ENCODE data around the gene ADAMTSL1. TPM values are rescaled to one million over a fixed set of nuclear protein-coding genes. Genes with fewer than 3 reads are reported as not detected.

ADAMTSL1 gene
- total RNA-seq, 3 donors from 2014 or later: 3.6 to 7.5 (median 4.2) TPM

DNA sequence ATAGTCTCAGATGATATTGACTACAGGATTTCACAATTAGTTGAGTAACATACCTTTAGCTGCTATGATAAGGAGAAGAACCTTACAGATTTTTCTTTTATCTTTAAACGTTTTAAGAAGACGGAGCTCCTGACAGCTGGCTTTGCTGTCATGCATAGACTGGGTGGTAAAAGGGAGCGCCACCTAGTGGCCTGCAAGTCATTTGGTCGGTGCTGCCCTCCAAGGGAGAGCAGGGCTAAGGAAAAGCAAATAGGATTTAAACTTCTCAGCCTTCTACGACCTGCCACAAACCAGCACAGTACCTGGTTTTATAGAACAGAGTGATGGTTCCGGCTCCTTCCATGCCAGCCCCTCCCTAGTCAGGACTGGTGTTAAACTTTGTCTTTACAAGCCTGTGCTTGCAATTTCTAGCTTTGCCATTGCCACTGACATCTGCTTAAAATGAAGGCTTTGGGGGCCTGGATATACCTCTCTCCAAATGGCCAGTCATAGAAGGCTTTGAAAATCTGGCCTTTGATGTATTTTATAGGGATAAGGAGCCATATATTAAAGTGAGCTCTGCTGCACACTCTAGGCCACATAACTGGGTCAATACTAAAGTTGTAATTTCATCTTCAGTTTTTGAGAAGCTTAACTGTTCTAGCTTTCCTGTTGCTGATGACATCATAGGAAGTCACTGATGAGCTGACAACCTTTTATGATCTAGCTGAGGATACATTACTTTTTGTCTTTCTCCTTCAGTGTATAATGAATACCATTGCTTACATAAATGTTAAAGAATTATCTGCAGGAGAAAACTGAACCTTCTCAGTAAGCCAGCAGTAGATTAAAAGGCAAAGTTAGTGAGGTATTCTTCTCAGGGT, 31.1 kb upstream of the ADAMTSL1 start:
- intact Hi-C loops (cut with DNase I; ENCODE audit: low total_unique reads): loop anchor here (5.0 kb wide), 1 partner anchor 661 kb away; no protein-coding TSS in a partner anchor

DNA sequence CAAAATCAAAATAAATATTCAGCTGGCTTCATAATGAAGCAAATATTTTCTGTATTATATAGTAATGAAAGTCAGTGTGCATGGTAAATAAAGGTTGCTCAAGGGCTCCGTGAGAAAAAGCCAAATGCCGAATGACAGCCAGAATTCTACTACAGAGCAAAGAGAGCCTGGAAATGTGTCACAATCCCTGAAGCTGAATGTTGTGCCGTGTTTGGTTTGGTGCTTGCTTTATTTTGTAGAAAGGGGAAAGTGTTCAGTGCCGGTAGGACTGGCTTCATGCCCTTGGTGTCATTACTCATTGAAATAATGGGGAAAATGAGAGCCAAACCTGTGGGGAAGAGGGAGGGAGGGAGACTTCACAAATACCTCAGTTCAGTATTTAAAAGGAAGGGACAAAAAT, 26.8 kb upstream of the ADAMTSL1 start:
- TF ChIP-seq, protein P1, sequence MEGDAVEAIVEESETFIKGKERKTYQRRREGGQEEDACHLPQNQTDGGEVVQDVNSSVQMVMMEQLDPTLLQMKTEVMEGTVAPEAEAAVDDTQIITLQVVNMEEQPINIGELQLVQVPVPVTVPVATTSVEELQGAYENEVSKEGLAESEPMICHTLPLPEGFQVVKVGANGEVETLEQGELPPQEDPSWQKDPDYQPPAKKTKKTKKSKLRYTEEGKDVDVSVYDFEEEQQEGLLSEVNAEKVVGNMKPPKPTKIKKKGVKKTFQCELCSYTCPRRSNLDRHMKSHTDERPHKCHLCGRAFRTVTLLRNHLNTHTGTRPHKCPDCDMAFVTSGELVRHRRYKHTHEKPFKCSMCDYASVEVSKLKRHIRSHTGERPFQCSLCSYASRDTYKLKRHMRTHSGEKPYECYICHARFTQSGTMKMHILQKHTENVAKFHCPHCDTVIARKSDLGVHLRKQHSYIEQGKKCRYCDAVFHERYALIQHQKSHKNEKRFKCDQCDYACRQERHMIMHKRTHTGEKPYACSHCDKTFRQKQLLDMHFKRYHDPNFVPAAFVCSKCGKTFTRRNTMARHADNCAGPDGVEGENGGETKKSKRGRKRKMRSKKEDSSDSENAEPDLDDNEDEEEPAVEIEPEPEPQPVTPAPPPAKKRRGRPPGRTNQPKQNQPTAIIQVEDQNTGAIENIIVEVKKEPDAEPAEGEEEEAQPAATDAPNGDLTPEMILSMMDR (IDR thresholded peaks at IDR 0.05): no peak
- TF ChIP-seq POLR2A (IDR thresholded peaks at IDR 0.05) (no peak), POLR2AphosphoS5 (IDR thresholded peaks at IDR 0.05) (no peak)
- peak overlapping the region in 2 of 3 donors; percentile 7 to 12 for H3K4me3 ChIP-seq
- DNase-seq (ENCODE audit: low spot score in 2 of 2): peak in 1 of 2 donors; percentile 43
- peaks cover 0 to 8% of the 10 kb centered on the region in 2 donors for H3K4me1 ChIP-seq
- H3K36me3 ChIP-seq: no peaks in the 10 kb centered on the region
- H3K9me3 ChIP-seq: no peaks in the 10 kb centered on the region
- peak overlapping the region; percentile 70 to 71 for H3K27ac ChIP-seq
- intact Hi-C loops (cut with DNase I; ENCODE audit: low total_unique reads): no loop called here
- H3K27me3 ChIP-seq: no peaks in the 10 kb centered on the region

More for the DNA sequence above, 31.1 kb upstream of the ADAMTSL1 start:
- Histone ChIP-seq H3K4me3 (no peak overlapping the region), H3K27me3 (no peaks in the 10 kb centered on the region), H3K36me3 (no peaks in the 10 kb centered on the region), H3K27ac (peak overlapping the region in 1 of 2 donors; percentile 30), H3K9me3 (no peaks in the 10 kb centered on the region), H3K4me1 (peaks cover 0 to 7% of the 10 kb centered on the region in 2 donors)
- DNase-seq (ENCODE audit: low spot score in 2 of 2): peak; percentile 56 to 67
- TF ChIP-seq, protein P1 (IDR thresholded peaks at IDR 0.05): peak; percentile 57 to 74 (median 72)
- no peak for TF ChIP-seq POLR2AphosphoS5 (IDR thresholded peaks at IDR 0.05)

DNA sequence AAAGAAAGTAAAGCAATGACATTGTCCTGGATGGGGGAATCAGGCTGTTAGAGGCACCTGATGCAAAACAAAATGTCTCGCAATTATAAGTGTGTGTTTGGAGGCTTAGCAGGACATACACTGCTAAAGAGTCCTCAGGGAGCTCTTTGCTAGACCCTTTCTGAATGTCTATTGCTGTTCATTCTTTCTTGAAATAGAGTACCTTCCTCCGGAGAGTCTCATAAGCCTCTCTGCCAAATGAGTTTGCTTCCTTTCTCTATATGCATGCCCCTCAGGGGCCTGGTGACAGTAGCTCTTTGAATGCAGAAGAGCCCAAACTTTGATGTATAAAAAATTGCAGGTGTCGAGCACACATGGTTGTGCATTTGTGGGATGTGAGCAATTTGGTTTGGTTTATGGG, 26.4 kb upstream of the ADAMTSL1 start:
- Histone ChIP-seq H3K4me1 (peaks cover 0 to 8% of the 10 kb centered on the region in 2 donors), H3K9me3 (no peaks in the 10 kb centered on the region), H3K36me3 (no peaks in the 10 kb centered on the region), H3K27ac (peak overlapping the region; percentile 70 to 71), H3K4me3 (peak overlapping the region in 2 of 3 donors; percentile 7 to 12), H3K27me3 (no peaks in the 10 kb centered on the region)
- DNase-seq (ENCODE audit: low spot score in 2 of 2): no peak
- TF ChIP-seq POLR2AphosphoS5 (IDR thresholded peaks at IDR 0.05) (no peak), POLR2A (IDR thresholded peaks at IDR 0.05) (no peak)
- TF ChIP-seq, protein P1 (IDR thresholded peaks at IDR 0.05): no peak
- intact Hi-C loops (cut with DNase I; ENCODE audit: low total_unique reads): no loop called here

DNA sequence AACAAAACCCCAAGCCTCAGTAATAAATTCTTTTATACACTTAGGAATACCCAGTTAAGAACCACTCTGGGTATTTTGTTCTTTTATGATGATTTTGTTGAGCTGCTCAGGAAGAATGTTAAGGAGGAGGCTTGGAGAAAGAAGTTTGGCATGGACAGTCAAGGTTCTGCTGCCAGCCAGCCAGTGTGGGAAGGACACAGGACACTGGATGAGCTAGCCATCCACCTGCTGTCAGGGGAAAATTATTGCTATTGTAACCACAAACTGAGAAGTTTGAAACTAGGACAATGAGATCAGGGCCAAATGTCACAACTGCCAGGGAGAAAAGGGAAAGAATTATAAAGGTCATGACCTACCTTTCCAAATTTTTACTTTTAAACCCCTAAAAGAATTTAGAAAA, 25.9 kb upstream of the ADAMTSL1 start:
- Histone ChIP-seq H3K4me1 (peaks cover 0 to 8% of the 10 kb centered on the region in 2 donors), H3K36me3 (no peaks in the 10 kb centered on the region), H3K27me3 (no peaks in the 10 kb centered on the region), H3K9me3 (no peaks in the 10 kb centered on the region), H3K4me3 (no peak overlapping the region), H3K27ac (no peak overlapping the region)
- DNase-seq (ENCODE audit: low spot score in 2 of 2): no peak
- intact Hi-C loops (cut with DNase I; ENCODE audit: low total_unique reads): no loop called here
- TF ChIP-seq, protein P1 (IDR thresholded peaks at IDR 0.05): no peak
- no peak for TF ChIP-seq POLR2A (IDR thresholded peaks at IDR 0.05)
- no peak for TF ChIP-seq POLR2AphosphoS5 (IDR thresholded peaks at IDR 0.05)

DNA sequence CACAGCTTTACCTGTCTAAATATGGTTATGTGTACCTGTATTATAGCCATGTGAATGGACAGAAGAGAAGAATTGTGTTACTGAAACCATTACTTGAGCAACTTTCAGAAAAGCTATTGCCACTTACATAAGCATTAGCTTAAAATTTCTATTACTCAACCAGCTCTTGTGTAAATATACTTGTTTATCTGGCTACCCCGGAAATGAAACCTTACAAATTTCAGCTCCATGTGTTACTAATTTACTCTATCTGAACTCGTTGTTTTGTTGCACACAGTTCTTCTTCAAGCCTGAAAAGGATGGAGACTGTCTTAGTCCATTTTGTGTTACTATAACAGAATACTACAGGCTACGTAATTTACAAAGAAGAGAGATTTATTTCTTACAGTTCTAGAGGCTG, 22.5 kb upstream of the ADAMTSL1 start:
- no peak for DNase-seq (ENCODE audit: low spot score in 2 of 2)
- Histone ChIP-seq H3K4me1 (peaks cover 0 to 8% of the 10 kb centered on the region in 2 donors), H3K27me3 (no peaks in the 10 kb centered on the region), H3K36me3 (no peaks in the 10 kb centered on the region), H3K9me3 (no peaks in the 10 kb centered on the region), H3K27ac (no peak overlapping the region), H3K4me3 (no peak overlapping the region)
- TF ChIP-seq POLR2A (IDR thresholded peaks at IDR 0.05) (no peak), POLR2AphosphoS5 (IDR thresholded peaks at IDR 0.05) (no peak)
- TF ChIP-seq, protein P1 (IDR thresholded peaks at IDR 0.05): no peak
- intact Hi-C loops (cut with DNase I; ENCODE audit: low total_unique reads): no loop called here
